Measurements from ENCODE around the gene MTUS2. TPM values are rescaled to one million over a fixed set of nuclear protein-coding genes. Genes with fewer than 3 reads are reported as not detected.

Gene MTUS2
- total and polyA plus RNA-seq, 2 of the 8 experiments (the other 6 are each of a cell fraction or from before 2014, with no cell fraction given): 0.18 to 0.80 TPM

GRCh38 chr13:28958441-28958840, 138.3 kb downstream of the MTUS2 start:
- Histone ChIP-seq H3K18ac (ENCODE audit: extremely low read depth, low read length) (no peak overlapping the region), H4K5ac (ENCODE audit: insufficient read length, low read depth, low read length) (no peak overlapping the region), H3K4me1 (replicated peaks in 1 of 4; ENCODE audit: control insufficient read depth in 3 of 4, insufficient read depth in 4 of 4, low read length in 3 of 4) (no peaks in the 10 kb centered on the region), H4K8ac (ENCODE audit: extremely low read depth, insufficient read depth, low read length) (no peak overlapping the region), H3K36me3 (ENCODE audit: control insufficient read depth in 2 of 4, insufficient read depth in 4 of 4, low read length in 3 of 4) (no peaks in the 10 kb centered on the region), H3K4me3 (ENCODE audit: extremely low read depth in 1 of 4, insufficient read depth in 2 of 4, low read depth in 3 of 4, low read length in 4 of 4) (no peak overlapping the region), H4K20me1 (replicated peaks in 1 of 2; ENCODE audit: control insufficient read depth in 1 of 2, insufficient read depth in 2 of 2, low read length in 2 of 2) (no peaks in the 10 kb centered on the region), H3K27ac (ENCODE audit: low read depth, low read length) (no peak overlapping the region), H2BK15ac (ENCODE audit: low read length) (no peak overlapping the region), H2BK12ac (ENCODE audit: low read depth, low read length) (no peak overlapping the region), H3K4ac (replicated peaks; ENCODE audit: insufficient read length, low read depth, low read length) (no peak overlapping the region), H3K14ac (ENCODE audit: insufficient read length) (no peak overlapping the region), H3K79me2 (ENCODE audit: control insufficient read depth in 1 of 2, insufficient read depth in 2 of 2, low read length in 2 of 2) (no peaks in the 10 kb centered on the region), H2AK5ac (ENCODE audit: low read depth, low read length) (no peak overlapping the region), H3K79me1 (ENCODE audit: low read depth, low read length) (no peaks in the 10 kb centered on the region), H3K23ac (ENCODE audit: insufficient read length) (no peak overlapping the region), H3K23me2 (ENCODE audit: low read depth, low read length) (no peaks in the 10 kb centered on the region), H3K9me3 (ENCODE audit: insufficient read depth in 2 of 2, low read depth in 1 of 2, low read length in 1 of 2) (no peaks in the 10 kb centered on the region), H2AFZ (ENCODE audit: low read length) (no peak overlapping the region), H2BK20ac (ENCODE audit: low read length) (no peak overlapping the region), H3K9ac (replicated peaks in 1 of 4; ENCODE audit: extremely low read depth in 1 of 4, low read depth in 3 of 4, low read length in 3 of 4) (no peak overlapping the region), H2BK120ac (replicated peaks; ENCODE audit: low read depth, low read length) (no peak overlapping the region), H4K91ac (replicated peaks; ENCODE audit: insufficient read length, low read length) (no peak overlapping the region), H2BK5ac (ENCODE audit: low read depth, low read length) (no peak overlapping the region), H3K56ac (replicated peaks; ENCODE audit: insufficient read length, low read depth, low read length) (no peak overlapping the region), H3K27me3 (replicated peaks in 1 of 4; ENCODE audit: control insufficient read depth in 3 of 4, extremely low read depth in 1 of 4, insufficient read depth in 3 of 4, low read length in 3 of 4) (no peaks in the 10 kb centered on the region), H3K4me2 (ENCODE audit: insufficient read depth in 1 of 2, low read depth in 2 of 2, low read length in 2 of 2) (no peak overlapping the region)
- CTCF ChIA-PET (ENCODE audit: partially characterized antibody): interaction anchor here (1.2 kb wide), 3 partner anchors 9 to 14 kb away, joined by 3 read pairs; no protein-coding TSS in a partner anchor
- no peak for FAIRE-seq
- DNase-seq (ENCODE audit: low read depth in 1 of 2, low spot score in 2 of 2): no peak
- TF ChIP-seq BRCA1 (IDR thresholded peaks at IDR 0.05; ENCODE audit: low read depth, low read length): no peak
- TF ChIP-seq SUZ12 (IDR thresholded peaks at IDR 0.05; ENCODE audit: low read length): no peak
- no peak for TF ChIP-seq YY1 (IDR thresholded peaks at IDR 0.05; ENCODE audit: low read depth, low read length)
- TF ChIP-seq SIRT6 (IDR thresholded peaks at IDR 0.05; ENCODE audit: low read length): no peak
- TF ChIP-seq SIX5 (IDR thresholded peaks at IDR 0.05; ENCODE audit: low read depth, low read length): no peak
- no peak for TF ChIP-seq GTF2F1 (IDR thresholded peaks at IDR 0.05; ENCODE audit: borderline replicate concordance, low read depth, low read length)
- TF ChIP-seq RXRA (IDR thresholded peaks at IDR 0.05; ENCODE audit: insufficient read depth, low read depth, low read length): no peak
- TF ChIP-seq CHD1 (IDR thresholded peaks at IDR 0.05; ENCODE audit: low read depth, low read length): no peak
- TF ChIP-seq RBBP5 (IDR thresholded peaks at IDR 0.05; ENCODE audit: borderline replicate concordance, low read depth, low read length): no peak
- no peak for TF ChIP-seq ATF2 (IDR thresholded peaks at IDR 0.05; ENCODE audit: low read length)
- TF ChIP-seq POU5F1 (IDR thresholded peaks at IDR 0.05; ENCODE audit: low read depth, low read length): no peak
- TF ChIP-seq TAF1 (IDR thresholded peaks at IDR 0.05; ENCODE audit: low read depth, low read length): no peak
- no peak for TF ChIP-seq FOSL1 (IDR thresholded peaks at IDR 0.05; ENCODE audit: insufficient read depth, low read depth, low read length)
- WGBS, 2 experiments (ENCODE audit: extremely low coverage in 1 of 2, insufficient coverage in 1 of 2, insufficient read length in 1 of 2, insufficient replicate concordance in 2 of 2, low coverage in 1 of 2, low lambda C conversion rate in 2 of 2, missing lambda C conversion rate in 1 of 2): 91% methylated on average over 3 of the region's 3 CpGs; no CpG with 5 or more reads in 1 of the 2 experiments
- POLR2A ChIA-PET (ENCODE audit: partially characterized antibody): no interaction called here
